ENCODE data around the gene LAIR1. TPM values are rescaled to one million over a fixed set of nuclear protein-coding genes. Genes with fewer than 3 reads are reported as not detected.
"Not testable (repeated sequence)": the region's sequence is repeated elsewhere in the genome, so short reads cannot be mapped to it uniquely, and the experiment has no call there.

The LAIR1 gene
- total RNA-seq, 1 donor from 2014 or later, result not detected

GRCh38 chr19:54375181-54375938 lies 10.6 kb upstream of the LAIR1 start:
- DNase-seq, result not testable (repeated sequence)

- no peak for DNase-seq
Measured at GRCh38 chr19:54373781-54374631, 9.3 kb upstream of the LAIR1 start.

DNA sequence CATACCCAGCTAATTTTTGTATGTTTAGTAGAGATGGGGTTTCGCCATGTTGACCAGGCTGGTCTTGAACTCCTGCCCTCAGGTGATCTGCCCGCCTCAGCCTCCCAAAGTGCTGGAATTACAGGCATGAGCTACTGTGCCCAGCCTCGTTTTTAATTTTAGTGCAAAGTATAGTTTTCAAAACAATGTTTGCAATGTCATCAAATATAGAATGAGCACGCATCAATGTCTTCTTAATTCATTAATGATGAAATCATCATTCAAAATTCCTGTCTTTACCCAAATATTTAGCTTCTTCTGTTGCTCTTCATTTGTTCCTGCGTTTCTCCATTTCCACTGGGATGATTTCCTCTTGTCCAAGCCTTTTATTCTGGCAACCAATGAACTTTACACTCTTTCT lies 6.7 kb upstream of the LAIR1 start:
- DNase-seq, result not testable (repeated sequence)

DNA sequence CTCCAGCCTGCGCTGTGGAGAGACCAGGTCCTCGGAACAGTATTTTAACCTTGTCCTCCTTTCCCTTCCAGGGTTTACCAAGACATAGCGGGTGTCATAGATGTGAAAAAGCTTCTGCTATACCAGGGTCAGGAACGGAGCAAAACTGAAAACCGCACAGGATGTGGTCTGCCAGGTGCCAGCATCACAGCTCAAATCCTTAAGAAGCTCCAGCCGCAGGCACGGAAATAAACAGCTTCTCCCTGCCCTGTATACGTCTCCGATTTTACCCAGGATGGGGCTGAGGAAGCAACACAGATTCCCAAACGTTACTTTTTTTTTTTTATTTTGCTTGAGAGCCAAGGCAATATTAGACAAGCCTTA lies 5.7 kb upstream of the LAIR1 start:
- DNase-seq, result not testable (repeated sequence)

GRCh38 chr19:54369688-54370433 lies 5.1 kb upstream of the LAIR1 start:
- DNase-seq, result not testable (repeated sequence)

DNA sequence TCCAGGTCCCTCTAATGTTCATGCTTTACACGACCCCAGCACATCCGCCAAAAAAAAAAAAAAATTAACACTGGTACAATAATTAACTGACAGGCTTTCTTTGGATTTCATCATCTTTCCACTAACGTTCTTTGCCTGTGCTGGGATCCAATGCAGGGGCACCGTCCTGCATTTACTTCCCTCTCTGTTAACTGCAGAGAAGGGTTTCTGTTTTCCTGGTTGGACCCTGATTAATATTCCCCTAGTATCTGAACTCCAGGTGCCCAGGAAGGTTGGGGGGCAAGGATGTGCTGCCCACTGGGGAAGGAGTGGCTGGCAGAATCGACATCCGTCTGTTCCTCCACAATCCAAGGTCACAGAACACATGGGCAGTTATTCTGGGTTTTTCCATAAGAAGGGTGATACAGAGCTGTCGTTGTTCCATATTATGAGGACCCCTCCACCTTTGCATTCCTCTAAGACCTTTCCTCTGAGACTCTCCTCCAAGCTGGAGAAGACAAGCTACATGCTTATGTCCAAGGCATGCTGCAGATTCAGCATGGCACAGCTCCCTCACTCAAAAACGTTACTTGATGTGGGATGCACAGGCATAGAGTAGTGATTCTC lies 4.5 kb upstream of the LAIR1 start:
- no peak for DNase-seq

GRCh38 chr19:54366811-54367210 lies 2.1 kb upstream of the LAIR1 start:
- no peak for DNase-seq

DNA sequence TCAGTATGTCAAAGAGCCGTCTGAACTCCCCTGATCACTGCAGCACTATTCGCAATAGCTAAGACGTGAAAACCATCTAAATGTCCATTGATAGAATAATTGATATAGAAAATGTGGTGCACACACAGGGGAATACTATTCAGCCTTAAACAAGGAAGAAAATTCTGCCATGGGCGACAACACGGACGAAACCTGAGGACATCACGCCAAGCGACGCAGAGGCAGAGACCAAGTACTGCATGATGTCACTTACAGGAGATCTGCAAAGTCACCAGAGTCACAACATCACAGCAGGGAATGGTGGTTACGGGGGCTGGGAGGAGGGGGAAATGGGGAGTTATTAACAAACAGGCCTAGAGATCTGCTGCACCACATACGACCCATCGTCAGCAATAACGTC lies 1.1 kb upstream of the LAIR1 start:
- DNase-seq, result not testable (repeated sequence)

GRCh38 chr19:54361680-54362422 lies 2.9 kb downstream of the LAIR1 start:
- not testable (repeated sequence) for DNase-seq

- DNase-seq, result not testable (repeated sequence)
Measured at GRCh38 chr19:54359149-54359820, 5.4 kb downstream of the LAIR1 start.

DNA sequence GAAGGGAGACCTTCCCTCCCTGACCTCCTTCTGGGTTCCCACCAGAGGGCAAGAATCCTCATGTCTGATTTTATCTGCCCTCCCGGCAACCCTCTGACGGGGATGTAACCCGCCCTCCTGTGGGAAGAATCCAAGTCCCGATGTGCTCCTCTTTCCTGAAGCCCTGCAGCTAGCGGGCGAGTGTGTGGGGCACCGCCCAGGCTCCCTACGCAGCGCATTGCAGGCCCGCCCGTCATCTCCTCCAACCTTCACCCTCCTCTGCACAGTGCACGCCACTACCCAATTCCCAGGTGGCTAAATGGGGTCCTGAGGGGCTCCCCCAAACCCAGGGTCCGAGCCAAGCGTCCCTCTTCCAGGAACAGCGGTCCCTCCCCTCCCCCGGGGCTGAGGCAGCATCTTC lies 7.3 kb downstream of the LAIR1 start:
- DNase-seq, result no peak

GRCh38 chr19:54356444-54357056 lies 8.2 kb downstream of the LAIR1 start:
- DNase-seq, result no peak

DNA sequence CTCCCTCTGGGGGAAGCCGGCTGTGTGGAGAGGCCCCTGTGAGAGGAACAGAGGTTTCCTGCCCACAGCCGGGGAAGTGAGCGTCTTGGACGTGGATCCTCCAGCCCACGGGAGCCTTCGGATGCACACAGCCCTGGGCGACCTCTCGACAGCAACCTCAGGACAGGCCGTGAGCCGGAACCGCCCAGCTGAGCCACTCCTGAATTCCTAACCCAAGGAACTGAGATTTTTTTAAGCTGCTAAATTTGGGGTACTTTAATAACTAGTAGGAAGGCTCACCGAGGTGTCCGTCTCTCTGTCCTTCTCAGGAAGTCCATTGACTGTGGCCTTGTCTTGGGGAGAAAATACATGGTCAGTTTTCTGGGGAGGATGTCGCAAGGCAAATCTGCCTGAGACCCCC lies 9.1 kb downstream of the LAIR1 start:
- DNase-seq, result no peak

DNA sequence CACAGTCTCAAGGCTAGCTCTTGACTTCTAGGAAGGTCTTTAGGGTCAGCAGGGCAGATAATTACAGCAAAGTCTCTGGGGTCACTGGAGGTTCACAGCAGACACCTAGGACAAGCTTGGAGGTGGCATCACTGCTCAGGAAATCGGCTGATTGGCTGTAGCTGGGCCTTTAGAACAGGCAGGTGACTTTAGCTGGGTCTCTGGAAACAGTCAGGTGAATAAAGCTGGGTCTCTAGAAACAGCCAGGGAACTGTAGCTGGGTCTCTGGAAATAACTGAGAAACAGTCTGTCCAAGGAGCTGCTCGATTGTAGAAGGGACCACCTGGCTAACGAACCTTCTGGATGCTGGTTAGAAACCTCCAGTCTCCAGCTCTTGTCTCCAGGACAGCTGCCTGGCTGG lies 10.0 kb downstream of the LAIR1 start:
- no peak for DNase-seq

DNA sequence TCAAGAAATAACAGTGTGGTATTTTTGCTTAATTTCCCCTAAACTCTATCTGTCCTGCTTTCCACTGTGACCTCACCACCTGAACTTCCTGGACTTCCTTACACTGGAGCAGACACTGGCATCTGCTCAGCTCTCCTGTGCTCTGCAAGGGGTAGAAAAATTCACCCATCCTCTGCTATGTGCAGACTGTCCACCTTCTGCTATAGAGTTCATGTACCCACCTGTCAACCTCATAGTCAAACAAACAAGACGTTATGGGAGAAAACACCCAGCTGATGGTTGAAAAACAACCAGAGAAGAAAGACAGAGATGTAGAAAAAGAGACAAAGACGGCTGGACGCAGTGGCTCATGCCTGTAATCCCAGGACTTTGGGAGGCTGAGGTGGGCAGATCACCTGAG lies 12.2 kb downstream of the LAIR1 start:
- DNase-seq, result no peak

- no peak for DNase-seq
Measured at GRCh38 chr19:54352041-54352440, 12.7 kb downstream of the LAIR1 start.

DNA sequence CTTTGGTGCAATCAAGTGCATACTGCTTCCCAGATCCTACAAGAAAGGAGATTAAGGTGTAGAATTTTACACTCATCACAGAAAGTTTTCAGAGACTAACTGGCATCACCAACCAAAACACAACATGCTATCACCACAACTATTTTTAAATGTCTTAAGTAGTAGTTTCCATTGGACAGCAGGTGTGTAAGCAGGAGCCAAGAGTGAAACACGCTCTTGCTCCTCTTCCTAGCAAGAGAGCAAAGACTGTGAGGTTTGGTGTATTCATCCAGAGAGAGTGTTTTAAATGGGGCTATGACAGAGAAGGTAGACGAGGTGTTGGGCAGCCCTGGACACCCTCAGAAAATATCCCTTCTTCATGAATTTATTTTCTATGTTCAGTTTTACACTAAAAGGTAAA lies 13.3 kb downstream of the LAIR1 start:
- no peak for DNase-seq

DNA sequence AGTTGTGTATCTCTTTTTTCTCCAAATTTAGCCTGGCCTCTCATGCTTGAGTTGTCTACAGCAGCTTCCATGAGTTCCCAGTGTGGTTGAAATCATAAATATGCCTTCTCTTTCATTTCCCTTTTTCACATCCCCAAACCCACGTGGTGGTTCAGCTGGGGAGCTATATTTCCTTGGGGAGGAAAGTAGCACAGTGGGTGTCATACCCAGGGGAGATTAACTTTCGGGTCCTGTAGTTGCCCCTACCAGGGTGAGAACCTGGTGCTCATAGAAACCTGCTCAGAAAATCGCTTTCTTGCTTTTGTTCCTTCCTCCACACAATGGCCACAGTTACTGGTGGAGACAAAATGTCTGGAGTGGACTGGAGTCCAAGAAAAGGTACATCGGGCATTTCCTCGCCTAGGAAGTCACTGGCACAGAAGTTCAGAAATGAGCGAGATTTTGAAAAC lies 18.8 kb downstream of the LAIR1 start:
- no peak for DNase-seq

GRCh38 chr19:54343868-54344267 lies 20.9 kb downstream of the LAIR1 start:
- no peak for DNase-seq

DNA sequence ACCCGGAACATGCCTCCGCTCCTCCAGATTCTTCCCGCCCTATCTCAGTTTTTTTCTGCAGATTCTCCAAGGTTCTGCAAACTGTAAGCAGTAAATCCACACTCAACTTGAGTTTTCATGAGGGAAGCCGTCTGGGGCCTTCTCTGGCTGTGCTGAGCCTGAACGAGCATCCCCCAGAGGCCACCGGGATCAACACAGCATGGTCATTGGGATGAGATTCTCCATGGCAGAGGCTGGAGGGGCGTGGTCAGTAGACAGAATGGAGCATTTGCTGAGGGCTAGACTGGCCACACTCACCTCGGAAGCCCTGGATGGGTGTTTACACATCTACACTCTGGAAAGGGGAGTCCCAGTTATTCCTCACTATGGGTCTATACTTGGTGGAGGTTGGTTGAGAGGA lies 23.4 kb downstream of the LAIR1 start:
- DNase-seq, result no peak
